GM12878 (cell line): ENCODE data around the gene RIMBP2. TPM values are rescaled to one million over a fixed set of nuclear protein-coding genes. Genes with fewer than 3 reads are reported as not detected.
A peak's percentile ranks its signal among the peaks of the same experiment; 100 is the strongest.

ENCODE experiments used
- CBFB ChIP-seq: IDR thresholded peaks from 2 replicates; pipeline ENCODE4 v1.6.1; 2016; ENCODE audit warnings: antibody characterized with exemption, low read depth
- EZH2 ChIP-seq: IDR thresholded peaks from 2 replicates; pipeline ENCODE4 v1.6.1; 2012; ENCODE audit warnings: low read depth, mild to moderate bottlenecking, control low read depth, inconsistent platforms, low read length, borderline replicate concordance; ENCODE audit not compliant: control insufficient read depth
- HDAC6 ChIP-seq: fragments of 200-600 bp; sonication (generic); IDR thresholded peaks from one replicate; pipeline ENCODE4 v1.8.0; 2017; ENCODE audit warnings: antibody characterized with exemption; ENCODE audit not compliant: unreplicated experiment
- JUNB ChIP-seq: IDR thresholded peaks from 2 replicates; pipeline ENCODE4 v1.6.1; 2016; ENCODE audit warnings: antibody characterized with exemption, mild to moderate bottlenecking
- KLF5 ChIP-seq: fragments of 450-650 bp; IDR thresholded peaks from 2 replicates; pipeline ENCODE4 v1.6.1; 2014; ENCODE audit warnings: mild to moderate bottlenecking; ENCODE audit not compliant: partially characterized antibody
- LARP7 ChIP-seq: fragments of 450-650 bp; IDR thresholded peaks from 2 replicates; pipeline ENCODE4 v1.6.1; 2017; ENCODE audit warnings: mild to moderate bottlenecking
- MEF2B ChIP-seq: fragments of 450-650 bp; IDR thresholded peaks from 2 replicates; pipeline ENCODE4 v1.6.1; 2018; ENCODE audit warnings: mild to moderate bottlenecking, moderate library complexity; ENCODE audit not compliant: partially characterized antibody, poor library complexity, severe bottlenecking
- MTA3 ChIP-seq: IDR thresholded peaks from 2 replicates; pipeline ENCODE4 v1.6.1; 2012; ENCODE audit warnings: low read length, inconsistent platforms, borderline replicate concordance
- NFXL1 ChIP-seq: fragments of 450-650 bp; IDR thresholded peaks from 2 replicates; pipeline ENCODE4 v1.6.1; 2017; ENCODE audit warnings: antibody characterized with exemption, mild to moderate bottlenecking, borderline replicate concordance
- NR2C1 ChIP-seq: fragments of 450-650 bp; IDR thresholded peaks from 2 replicates; pipeline ENCODE4 v1.6.1; 2017; ENCODE audit warnings: antibody characterized with exemption, mild to moderate bottlenecking, moderate library complexity
- NRF1 ChIP-seq: conservative IDR thresholded peaks from 2 replicates; pipeline ENCODE4 v1.6.1; 2011; ENCODE audit warnings: mild to moderate bottlenecking, low read depth, low read length, improper control_type of control experiment
- PAX5 ChIP-seq: IDR thresholded peaks from 2 replicates; pipeline ENCODE4 v1.6.1; 2011; ENCODE audit warnings: low read depth, low read length, borderline replicate concordance
- RAD51 ChIP-seq: fragments of 450-650 bp; IDR thresholded peaks from 2 replicates; pipeline ENCODE4 v1.6.1; 2016; ENCODE audit warnings: moderate library complexity, mild to moderate bottlenecking, inconsistent platforms
- RBBP5 ChIP-seq: fragments of 200-600 bp; sonication (generic); conservative IDR thresholded peaks from 2 replicates; pipeline ENCODE4 v1.6.1; 2016
- SIX5 ChIP-seq: IDR thresholded peaks from 2 replicates; pipeline ENCODE4 v1.6.1; 2011; ENCODE audit warnings: mild to moderate bottlenecking, low read depth, low read length, moderate library complexity; ENCODE audit not compliant: severe bottlenecking
- SPI1 ChIP-seq: IDR thresholded peaks from 2 replicates; pipeline ENCODE4 v1.6.1; 2011; ENCODE audit warnings: low read depth, mild to moderate bottlenecking, low read length, moderate library complexity, borderline replicate concordance; ENCODE audit not compliant: insufficient read depth
- polyA plus RNA-seq, 11 experiments: library from polyadenylated mRNA; depleted of rRNA in 4 of 11; unstranded in 6 of 11; stranded (reverse) in 5 of 11; fragments of >200 nt; fragmentation: Nextera tagmentation in 4 of 11; fragmentation: Illumina TruSeq in 1 of 11; extraction: Ambion mirVana in 4 of 11; extraction: Trizol in 1 of 11; gene quantifications; 1 replicate in 1 of 11; 2 replicates in 10 of 11; pipeline versions ENCODE4 v1.2.1 to v1.2.3, GENCODE V29; 2011 to 2016; ENCODE audit warnings: inconsistent platforms in 2 of 11, missing spikeins in 2 of 11, low read depth in 1 of 11
- total RNA-seq, 4 experiments: library from RNA; depleted of rRNA in 3 of 4; stranded (reverse); fragments of >200 nt in 3 of 4; fragmentation: Illumina TruSeq in 1 of 4; extraction: Trizol in 1 of 4; gene quantifications; 2 replicates each; pipeline versions ENCODE4 v1.2.1 to v1.2.3, GENCODE V29; 2013 to 2021
- TF ChIP-seq, protein P1 (sequence below): fragments of 150-350 bp; IDR thresholded peaks from 2 replicates; pipeline ENCODE4 v1.6.1; 2014; ENCODE audit warnings: mild to moderate bottlenecking, low read depth, low read length
- TF ChIP-seq, protein P2 (sequence below): fragments of 450-650 bp; IDR thresholded peaks from 2 replicates; pipeline ENCODE4 v1.6.1; 2017; ENCODE audit warnings: mild to moderate bottlenecking, moderate library complexity
- TF ChIP-seq, protein P3 (sequence below): IDR thresholded peaks from 2 replicates; pipeline ENCODE4 v1.6.1; 2012; ENCODE audit warnings: low read depth, low read length, improper control_type of control experiment
- TF ChIP-seq, protein P4 (sequence below): IDR thresholded peaks from 2 replicates; pipeline ENCODE4 v1.6.1; 2011; ENCODE audit warnings: low read depth, low read length, improper control_type of control experiment, borderline replicate concordance
- TF ChIP-seq, protein P5 (sequence below): fragments of 450-650 bp; formaldehyde crosslinking; IDR thresholded peaks from 2 replicates; pipeline ENCODE4 v1.4.0; 2022; ENCODE audit warnings: mild to moderate bottlenecking, moderate library complexity

RIMBP2 gene
- total and polyA plus RNA-seq, 10 of the 15 experiments (the other 5 are each of a cell fraction or from before 2014, with no cell fraction given), result 0.04 to 2.9 (median 0.07) TPM; not detected in 1

DNA sequence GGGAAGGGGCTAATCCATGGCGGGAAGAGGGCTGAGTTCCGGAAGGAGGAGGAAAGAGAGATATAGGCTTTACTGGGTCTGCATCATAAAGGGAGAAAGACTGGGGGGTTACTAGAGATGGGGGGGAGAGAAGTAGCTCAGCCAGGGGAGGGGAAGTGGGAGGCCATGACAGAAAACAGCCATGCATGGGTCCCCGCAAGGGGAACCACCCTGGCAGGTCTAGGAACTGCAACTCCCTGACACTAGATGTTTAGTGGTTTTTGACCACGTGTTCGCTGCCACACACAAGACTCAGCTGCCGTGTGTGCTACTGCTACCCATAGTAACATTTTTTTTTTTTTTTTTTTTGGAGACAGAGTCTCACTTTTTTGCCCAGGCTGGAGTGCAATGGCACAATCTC, 145.0 kb downstream of the RIMBP2 start (continued):
- TF ChIP-seq, protein P1, sequence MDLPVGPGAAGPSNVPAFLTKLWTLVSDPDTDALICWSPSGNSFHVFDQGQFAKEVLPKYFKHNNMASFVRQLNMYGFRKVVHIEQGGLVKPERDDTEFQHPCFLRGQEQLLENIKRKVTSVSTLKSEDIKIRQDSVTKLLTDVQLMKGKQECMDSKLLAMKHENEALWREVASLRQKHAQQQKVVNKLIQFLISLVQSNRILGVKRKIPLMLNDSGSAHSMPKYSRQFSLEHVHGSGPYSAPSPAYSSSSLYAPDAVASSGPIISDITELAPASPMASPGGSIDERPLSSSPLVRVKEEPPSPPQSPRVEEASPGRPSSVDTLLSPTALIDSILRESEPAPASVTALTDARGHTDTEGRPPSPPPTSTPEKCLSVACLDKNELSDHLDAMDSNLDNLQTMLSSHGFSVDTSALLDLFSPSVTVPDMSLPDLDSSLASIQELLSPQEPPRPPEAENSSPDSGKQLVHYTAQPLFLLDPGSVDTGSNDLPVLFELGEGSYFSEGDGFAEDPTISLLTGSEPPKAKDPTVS, result no peak
- TF ChIP-seq JUNB, result no peak
- no peak for TF ChIP-seq CBFB
- TF ChIP-seq, protein P2, sequence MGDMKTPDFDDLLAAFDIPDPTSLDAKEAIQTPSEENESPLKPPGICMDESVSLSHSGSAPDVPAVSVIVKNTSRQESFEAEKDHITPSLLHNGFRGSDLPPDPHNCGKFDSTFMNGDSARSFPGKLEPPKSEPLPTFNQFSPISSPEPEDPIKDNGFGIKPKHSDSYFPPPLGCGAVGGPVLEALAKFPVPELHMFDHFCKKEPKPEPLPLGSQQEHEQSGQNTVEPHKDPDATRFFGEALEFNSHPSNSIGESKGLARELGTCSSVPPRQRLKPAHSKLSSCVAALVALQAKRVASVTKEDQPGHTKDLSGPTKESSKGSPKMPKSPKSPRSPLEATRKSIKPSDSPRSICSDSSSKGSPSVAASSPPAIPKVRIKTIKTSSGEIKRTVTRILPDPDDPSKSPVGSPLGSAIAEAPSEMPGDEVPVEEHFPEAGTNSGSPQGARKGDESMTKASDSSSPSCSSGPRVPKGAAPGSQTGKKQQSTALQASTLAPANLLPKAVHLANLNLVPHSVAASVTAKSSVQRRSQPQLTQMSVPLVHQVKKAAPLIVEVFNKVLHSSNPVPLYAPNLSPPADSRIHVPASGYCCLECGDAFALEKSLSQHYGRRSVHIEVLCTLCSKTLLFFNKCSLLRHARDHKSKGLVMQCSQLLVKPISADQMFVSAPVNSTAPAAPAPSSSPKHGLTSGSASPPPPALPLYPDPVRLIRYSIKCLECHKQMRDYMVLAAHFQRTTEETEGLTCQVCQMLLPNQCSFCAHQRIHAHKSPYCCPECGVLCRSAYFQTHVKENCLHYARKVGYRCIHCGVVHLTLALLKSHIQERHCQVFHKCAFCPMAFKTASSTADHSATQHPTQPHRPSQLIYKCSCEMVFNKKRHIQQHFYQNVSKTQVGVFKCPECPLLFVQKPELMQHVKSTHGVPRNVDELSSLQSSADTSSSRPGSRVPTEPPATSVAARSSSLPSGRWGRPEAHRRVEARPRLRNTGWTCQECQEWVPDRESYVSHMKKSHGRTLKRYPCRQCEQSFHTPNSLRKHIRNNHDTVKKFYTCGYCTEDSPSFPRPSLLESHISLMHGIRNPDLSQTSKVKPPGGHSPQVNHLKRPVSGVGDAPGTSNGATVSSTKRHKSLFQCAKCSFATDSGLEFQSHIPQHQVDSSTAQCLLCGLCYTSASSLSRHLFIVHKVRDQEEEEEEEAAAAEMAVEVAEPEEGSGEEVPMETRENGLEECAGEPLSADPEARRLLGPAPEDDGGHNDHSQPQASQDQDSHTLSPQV, result no peak
- TF ChIP-seq KLF5, result no peak
- TF ChIP-seq, protein P3, sequence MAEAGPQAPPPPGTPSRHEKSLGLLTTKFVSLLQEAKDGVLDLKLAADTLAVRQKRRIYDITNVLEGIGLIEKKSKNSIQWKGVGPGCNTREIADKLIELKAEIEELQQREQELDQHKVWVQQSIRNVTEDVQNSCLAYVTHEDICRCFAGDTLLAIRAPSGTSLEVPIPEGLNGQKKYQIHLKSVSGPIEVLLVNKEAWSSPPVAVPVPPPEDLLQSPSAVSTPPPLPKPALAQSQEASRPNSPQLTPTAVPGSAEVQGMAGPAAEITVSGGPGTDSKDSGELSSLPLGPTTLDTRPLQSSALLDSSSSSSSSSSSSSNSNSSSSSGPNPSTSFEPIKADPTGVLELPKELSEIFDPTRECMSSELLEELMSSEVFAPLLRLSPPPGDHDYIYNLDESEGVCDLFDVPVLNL, result no peak
- no peak for TF ChIP-seq NR2C1
- no peak for TF ChIP-seq LARP7
- TF ChIP-seq HDAC6, result no peak
- TF ChIP-seq RAD51, result peak; percentile 69; the same call in 1 of the 2 replicates
- TF ChIP-seq, protein P4, sequence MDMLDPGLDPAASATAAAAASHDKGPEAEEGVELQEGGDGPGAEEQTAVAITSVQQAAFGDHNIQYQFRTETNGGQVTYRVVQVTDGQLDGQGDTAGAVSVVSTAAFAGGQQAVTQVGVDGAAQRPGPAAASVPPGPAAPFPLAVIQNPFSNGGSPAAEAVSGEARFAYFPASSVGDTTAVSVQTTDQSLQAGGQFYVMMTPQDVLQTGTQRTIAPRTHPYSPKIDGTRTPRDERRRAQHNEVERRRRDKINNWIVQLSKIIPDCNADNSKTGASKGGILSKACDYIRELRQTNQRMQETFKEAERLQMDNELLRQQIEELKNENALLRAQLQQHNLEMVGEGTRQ, result peak; percentile 3; the same call in 1 of the 2 replicates
- no peak for TF ChIP-seq RBBP5
- no peak for TF ChIP-seq MEF2B
- peak; percentile 73; the same call in 1 of the 2 replicates for TF ChIP-seq SPI1
- no peak for TF ChIP-seq NFXL1
- 0 out of 2 replicates have a peak, but pooled peaks have one; percentile 31 for TF ChIP-seq PAX5
- no peak for TF ChIP-seq SIX5
- TF ChIP-seq MTA3, result no peak
- no peak for TF ChIP-seq EZH2
- TF ChIP-seq, protein P5, sequence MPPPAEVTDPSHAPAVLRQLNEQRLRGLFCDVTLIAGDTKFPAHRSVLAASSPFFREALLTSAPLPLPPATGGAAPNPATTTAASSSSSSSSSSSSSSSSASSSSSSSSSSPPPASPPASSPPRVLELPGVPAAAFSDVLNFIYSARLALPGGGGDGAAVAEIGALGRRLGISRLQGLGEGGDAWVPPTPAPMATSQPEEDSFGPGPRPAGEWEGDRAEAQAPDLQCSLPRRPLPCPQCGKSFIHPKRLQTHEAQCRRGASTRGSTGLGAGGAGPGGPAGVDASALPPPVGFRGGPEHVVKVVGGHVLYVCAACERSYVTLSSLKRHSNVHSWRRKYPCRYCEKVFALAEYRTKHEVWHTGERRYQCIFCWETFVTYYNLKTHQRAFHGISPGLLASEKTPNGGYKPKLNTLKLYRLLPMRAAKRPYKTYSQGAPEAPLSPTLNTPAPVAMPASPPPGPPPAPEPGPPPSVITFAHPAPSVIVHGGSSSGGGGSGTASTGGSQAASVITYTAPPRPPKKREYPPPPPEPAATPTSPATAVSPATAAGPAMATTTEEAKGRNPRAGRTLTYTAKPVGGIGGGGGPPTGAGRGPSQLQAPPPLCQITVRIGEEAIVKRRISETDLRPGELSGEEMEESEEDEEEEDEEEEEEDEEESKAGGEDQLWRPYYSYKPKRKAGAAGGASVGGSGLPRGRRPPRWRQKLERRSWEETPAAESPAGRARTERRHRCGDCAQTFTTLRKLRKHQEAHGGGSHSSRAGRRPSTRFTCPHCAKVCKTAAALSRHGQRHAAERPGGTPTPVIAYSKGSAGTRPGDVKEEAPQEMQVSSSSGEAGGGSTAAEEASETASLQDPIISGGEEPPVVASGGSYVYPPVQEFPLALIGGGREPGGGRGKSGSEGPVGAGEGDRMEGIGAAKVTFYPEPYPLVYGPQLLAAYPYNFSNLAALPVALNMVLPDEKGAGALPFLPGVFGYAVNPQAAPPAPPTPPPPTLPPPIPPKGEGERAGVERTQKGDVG (CRISPR knock-in tag), result no peak
- no peak for TF ChIP-seq NRF1
